H1 (cell line): ENCODE measurements around the gene TTI1. TPM values are rescaled to one million over a fixed set of nuclear protein-coding genes. Genes with fewer than 3 reads are reported as not detected.
A peak's percentile ranks its signal among the peaks of the same experiment; 100 is the strongest.

Experiments used
- CTCF ChIA-PET: fragments of 300-600 bp; sonication (Branson Sonifier 250); formaldehyde crosslinking; loops from one replicate; lab custom pipeline; 2021; ENCODE audit not compliant: partially characterized antibody; lab: Charles Lee
- POLR2A ChIA-PET: fragments of 300-600 bp; sonication (Branson Sonifier 250); formaldehyde crosslinking; loops from one replicate; lab custom pipeline; 2021; ENCODE audit warnings: inconsistent platforms; ENCODE audit not compliant: partially characterized antibody; lab: Charles Lee
- DNase-seq, 2 experiments: peaks; one replicate each; pipeline versions ENCODE4 v3.0.0 to v3.0.0-alpha.2; 2010 to 2022; ENCODE audit warnings: low spot score in 2 of 2, low read depth in 1 of 2, mixed read lengths in 1 of 2
- FAIRE-seq: peaks from 2 replicates; lab custom pipeline; 2011; peaks lifted over from hg19 to GRCh38; lab: Jason Lieb, UNC
- H2AFZ ChIP-seq: 2 replicates; pipeline ENCODE4 v1.8.1; 2012; ENCODE audit warnings: low read length, inconsistent platforms
- H2AK5ac ChIP-seq: 2 replicates; pipeline ENCODE4 v1.6.1; 2013; ENCODE audit warnings: low read depth, low read length
- H2BK120ac ChIP-seq: replicated peaks from 2 replicates; pipeline ENCODE3; 2013; ENCODE audit warnings: low read depth, low read length, inconsistent platforms
- H2BK12ac ChIP-seq: 2 replicates; pipeline ENCODE4 v1.6.1; 2013; ENCODE audit warnings: low read depth, low read length
- H2BK15ac ChIP-seq: 2 replicates; pipeline ENCODE4 v1.6.1; 2013; ENCODE audit warnings: low read length
- H2BK20ac ChIP-seq: 2 replicates; pipeline ENCODE4 v1.6.1; 2013; ENCODE audit warnings: low read length
- H2BK5ac ChIP-seq: 2 replicates; pipeline ENCODE4 v1.6.1; 2013; ENCODE audit warnings: low read depth, low read length
- H3K14ac ChIP-seq: 2 replicates; pipeline ENCODE4 v1.6.1; 2013; ENCODE audit warnings: inconsistent platforms; ENCODE audit not compliant: insufficient read length
- H3K18ac ChIP-seq: 2 replicates; pipeline ENCODE4 v1.6.1; 2013; ENCODE audit warnings: low read length; ENCODE audit errors: extremely low read depth
- H3K23ac ChIP-seq: 2 replicates; pipeline ENCODE4 v1.6.1; 2013; ENCODE audit warnings: inconsistent platforms; ENCODE audit not compliant: insufficient read length
- H3K23me2 ChIP-seq: 2 replicates; pipeline ENCODE4 v1.6.1; 2013; ENCODE audit warnings: low read depth, low read length
- H3K27ac ChIP-seq: 2 replicates; pipeline ENCODE4 v1.6.1; 2011; ENCODE audit warnings: low read depth, low read length, inconsistent platforms
- H3K27me3 ChIP-seq, 4 experiments: replicated peaks in 1 of 4; 1 replicate in 1 of 4; 2 replicates in 3 of 4; pipeline versions ENCODE4 v1.6.1 to v1.8.1; 2011 to 2013; ENCODE audit warnings: low read length in 3 of 4, mild to moderate bottlenecking in 3 of 4, inconsistent platforms in 2 of 4, mixed read lengths in 2 of 4, moderate library complexity in 1 of 4; ENCODE audit not compliant: control insufficient read depth in 3 of 4, insufficient read depth in 3 of 4; ENCODE audit errors: extremely low read depth in 1 of 4
- H3K36me3 ChIP-seq, 4 experiments: 2 replicates each; pipeline versions ENCODE4 v1.6.1 to v1.8.1; 2011 to 2013; ENCODE audit warnings: mild to moderate bottlenecking in 4 of 4, low read length in 3 of 4, moderate library complexity in 2 of 4, control low read depth in 1 of 4, inconsistent platforms in 1 of 4; ENCODE audit not compliant: insufficient read depth in 4 of 4, control insufficient read depth in 2 of 4
- H3K4ac ChIP-seq: replicated peaks from 2 replicates; pipeline ENCODE3; 2013; ENCODE audit warnings: low read length, low read depth, mixed read lengths, inconsistent platforms; ENCODE audit not compliant: insufficient read length
- H3K4me1 ChIP-seq, 4 experiments: replicated peaks in 1 of 4; 1 replicate in 1 of 4; 2 replicates in 3 of 4; pipeline versions ENCODE4 v1.6.1 to v1.8.1; 2011 to 2013; ENCODE audit warnings: low read length in 3 of 4, inconsistent platforms in 2 of 4, mixed read lengths in 1 of 4; ENCODE audit not compliant: insufficient read depth in 4 of 4, control insufficient read depth in 3 of 4
- H3K4me2 ChIP-seq, 2 experiments: 2 replicates each; pipeline versions ENCODE4 v1.6.1 to v1.8.1; 2011 to 2013; ENCODE audit warnings: low read depth in 2 of 2, low read length in 2 of 2, control low read depth in 1 of 2, inconsistent platforms in 1 of 2, mild to moderate bottlenecking in 1 of 2; ENCODE audit not compliant: insufficient read depth in 1 of 2
- H3K4me3 ChIP-seq, 4 experiments: fragments of 200-600, 300-600 bp in 1 of 4; sonication (generic), shearing (Covaris generic), sonication (Bioruptor Twin) in 1 of 4; 2 replicates each; pipeline versions ENCODE4 v1.5.1 to v1.8.1; 2011 to 2016; ENCODE audit warnings: low read length in 4 of 4, low read depth in 3 of 4, control low read depth in 2 of 4, inconsistent platforms in 2 of 4, mild to moderate bottlenecking in 2 of 4, mixed read lengths in 1 of 4, moderate library complexity in 1 of 4; ENCODE audit not compliant: insufficient read depth in 2 of 4; ENCODE audit errors: extremely low read depth in 1 of 4
- H3K56ac ChIP-seq: replicated peaks from 2 replicates; pipeline ENCODE3; 2013; ENCODE audit warnings: low read depth, mild to moderate bottlenecking, mixed read lengths, low read length, inconsistent platforms; ENCODE audit not compliant: insufficient read length
- H3K79me1 ChIP-seq: 2 replicates; pipeline ENCODE4 v1.6.1; 2013; ENCODE audit warnings: low read depth, low read length, control low read depth
- H3K79me2 ChIP-seq, 2 experiments: 2 replicates each; pipeline versions ENCODE4 v1.6.1 to v1.8.1; 2012 to 2013; ENCODE audit warnings: low read length in 2 of 2, mild to moderate bottlenecking in 2 of 2, inconsistent platforms in 1 of 2; ENCODE audit not compliant: insufficient read depth in 2 of 2, control insufficient read depth in 1 of 2
- H3K9ac ChIP-seq, 4 experiments: replicated peaks in 1 of 4; 1 replicate in 1 of 4; 2 replicates in 3 of 4; pipeline versions ENCODE4 v1.6.1 to v1.8.1; 2011 to 2013; ENCODE audit warnings: low read depth in 3 of 4, low read length in 3 of 4, control low read depth in 2 of 4, mild to moderate bottlenecking in 2 of 4, moderate library complexity in 2 of 4, inconsistent platforms in 1 of 4; ENCODE audit errors: extremely low read depth in 1 of 4
- H3K9me3 ChIP-seq, 2 experiments: 2 replicates each; pipeline versions ENCODE4 v1.6.1 to v1.8.1; 2012 to 2013; ENCODE audit warnings: mild to moderate bottlenecking in 2 of 2, moderate library complexity in 2 of 2, control low read depth in 1 of 2, inconsistent platforms in 1 of 2, low read depth in 1 of 2, low read length in 1 of 2, mixed read lengths in 1 of 2; ENCODE audit not compliant: insufficient read depth in 2 of 2
- H4K20me1 ChIP-seq, 2 experiments: replicated peaks in 1 of 2; 2 replicates each; pipeline versions ENCODE3 to v1.8.1; 2011 to 2013; ENCODE audit warnings: inconsistent platforms in 2 of 2, low read length in 2 of 2, mild to moderate bottlenecking in 1 of 2; ENCODE audit not compliant: insufficient read depth in 2 of 2, control insufficient read depth in 1 of 2
- H4K5ac ChIP-seq: 2 replicates; pipeline ENCODE4 v1.6.1; 2013; ENCODE audit warnings: low read length, low read depth, mixed read lengths, inconsistent platforms; ENCODE audit not compliant: insufficient read length
- H4K8ac ChIP-seq: 2 replicates; pipeline ENCODE4 v1.8.0; 2013; ENCODE audit warnings: mild to moderate bottlenecking, moderate library complexity, low read length, inconsistent platforms; ENCODE audit not compliant: insufficient read depth; ENCODE audit errors: extremely low read depth
- H4K91ac ChIP-seq: replicated peaks from 2 replicates; pipeline ENCODE3; 2013; ENCODE audit warnings: low read length, mixed read lengths, inconsistent platforms; ENCODE audit not compliant: insufficient read length
- CTBP2 ChIP-seq: IDR thresholded peaks from 2 replicates; pipeline ENCODE4 v1.7.0; 2011; ENCODE audit warnings: borderline replicate concordance, mild to moderate bottlenecking, moderate library complexity, mixed read lengths, low read length; ENCODE audit not compliant: insufficient read depth, insufficient read length
- KDM4A ChIP-seq: IDR thresholded peaks from one replicate; pipeline ENCODE4 v1.7.1; 2012; ENCODE audit warnings: low read depth, mild to moderate bottlenecking, moderate library complexity, low read length, inconsistent platforms; ENCODE audit not compliant: severe bottlenecking
- RAD21 ChIP-seq, 2 experiments: IDR thresholded peaks in 1 of 2; conservative IDR thresholded peaks in 1 of 2; 2 replicates each; pipeline ENCODE4 v1.6.1; 2011; ENCODE audit warnings: low read depth in 2 of 2, low read length in 2 of 2, improper control_type of control experiment in 1 of 2, inconsistent platforms in 1 of 2, mild to moderate bottlenecking in 1 of 2, moderate library complexity in 1 of 2
- TAF1 ChIP-seq: IDR thresholded peaks from 2 replicates; pipeline ENCODE4 v1.6.1; 2011; ENCODE audit warnings: mild to moderate bottlenecking, low read depth, low read length
- WGBS, 2 experiments: shearing (Covaris generic) in 1 of 2; methylation state at CpG; one replicate each; pipeline versions ENCODE4 v1.1.6 to v1.1.7; 2013 to 2015; ENCODE audit warnings: low lambda C conversion rate in 2 of 2, mixed read lengths in 2 of 2, inconsistent platforms in 1 of 2, low coverage in 1 of 2, missing lambda C conversion rate in 1 of 2; ENCODE audit not compliant: insufficient replicate concordance in 2 of 2, insufficient coverage in 1 of 2, insufficient read length in 1 of 2; ENCODE audit errors: extremely low coverage in 1 of 2, missing lambda C conversion rate in 1 of 2; 5-methylcytosine and 5-hydroxymethylcytosine counted together
- polyA plus RNA-seq, 7 experiments: library from polyadenylated mRNA; depleted of rRNA in 3 of 7; stranded (reverse) in 5 of 7; unstranded in 2 of 7; fragments of >200 nt in 5 of 7; fragments of 200-250 nt in 2 of 7; gene quantifications; 1 replicate in 5 of 7; 2 replicates in 1 of 7; 4 replicates in 1 of 7; pipeline versions ENCODE4 v1.2.1 to v1.2.3, GENCODE V29; 2011 to 2013; ENCODE audit warnings: missing spikeins in 2 of 7, mixed read lengths in 2 of 7
- total RNA-seq: library from RNA; stranded (reverse); fragmentation: NEBNext Ultra II Directional; extraction: Animal tissue kit (Norgen Biotek cat#: 25700); gene quantifications from 2 replicates; pipeline ENCODE4 v1.2.1, GENCODE V29; 2021
- TF ChIP-seq, protein P1 (sequence below), 3 experiments: IDR thresholded peaks; 1 replicate in 2 of 3; 2 replicates in 1 of 3; pipeline versions ENCODE4 v1.5.1 to v1.6.1; 2011; ENCODE audit warnings: low read length in 3 of 3, mild to moderate bottlenecking in 3 of 3, inconsistent platforms in 2 of 3, low read depth in 1 of 3, moderate library complexity in 1 of 3; ENCODE audit not compliant: insufficient read depth in 1 of 3; ENCODE audit errors: control extremely low read depth in 1 of 3

The TTI1 gene
- total and polyA plus RNA-seq, 2 of the 8 experiments (the other 6 are each of a cell fraction or from before 2014, with no cell fraction given), result 34.1 to 47.0 TPM

GRCh38 chr20:37992802-37993409 lies 40.4 kb downstream of the TTI1 start:
- Histone ChIP-seq H2AK5ac (no peak overlapping the region), H2BK5ac (no peak overlapping the region), H3K79me2 (no peaks in the 10 kb centered on the region), H3K36me3 (peaks cover 4 to 54% (median 31%) of the 10 kb centered on the region in 4 experiments; a peak in 7 of 8 replicates), H2AFZ (no peak overlapping the region), H3K4me2 (no peak overlapping the region), H3K27me3 (no peaks in the 10 kb centered on the region), H3K4ac (no peak overlapping the region), H3K79me1 (no peaks in the 10 kb centered on the region), H4K8ac (no peak overlapping the region), H2BK15ac (0 out of 2 replicates have a peak overlapping the region, but pooled peaks have one; percentile 36), H3K27ac (no peak overlapping the region), H3K14ac (no peak overlapping the region), H3K4me1 (no peaks in the 10 kb centered on the region; a peak in 2 of 7 replicates), H3K9me3 (no peaks in the 10 kb centered on the region), H3K56ac (no peak overlapping the region), H3K18ac (no peak overlapping the region), H3K23me2 (no peaks in the 10 kb centered on the region), H3K23ac (no peak overlapping the region), H4K20me1 (peaks cover 3 to 10% of the 10 kb centered on the region in 2 experiments), H2BK12ac (no peak overlapping the region), H2BK20ac (no peak overlapping the region), H3K9ac (no peak overlapping the region), H3K4me3 (no peak overlapping the region), H4K91ac (no peak overlapping the region), H2BK120ac (no peak overlapping the region), H4K5ac (no peak overlapping the region)
- CTCF ChIA-PET, result interaction anchor here (0.6 to 5.3 kb wide), 26 partner anchors 9 to 464 kb away, joined by 3 to 32 read pairs (median 4); partner anchors contain the start of gene VSTM2L
- POLR2A ChIA-PET, result interaction anchor here (1.0 kb wide), 1 partner anchor 10 kb away, joined by 3 read pairs; no protein-coding TSS in a partner anchor
- no peak for DNase-seq
- WGBS, 2 experiments, result 72% methylated on average over 5 of the region's 5 CpGs; no CpG with 5 or more reads in 1 of the 2 experiments
- TF ChIP-seq, protein P1, sequence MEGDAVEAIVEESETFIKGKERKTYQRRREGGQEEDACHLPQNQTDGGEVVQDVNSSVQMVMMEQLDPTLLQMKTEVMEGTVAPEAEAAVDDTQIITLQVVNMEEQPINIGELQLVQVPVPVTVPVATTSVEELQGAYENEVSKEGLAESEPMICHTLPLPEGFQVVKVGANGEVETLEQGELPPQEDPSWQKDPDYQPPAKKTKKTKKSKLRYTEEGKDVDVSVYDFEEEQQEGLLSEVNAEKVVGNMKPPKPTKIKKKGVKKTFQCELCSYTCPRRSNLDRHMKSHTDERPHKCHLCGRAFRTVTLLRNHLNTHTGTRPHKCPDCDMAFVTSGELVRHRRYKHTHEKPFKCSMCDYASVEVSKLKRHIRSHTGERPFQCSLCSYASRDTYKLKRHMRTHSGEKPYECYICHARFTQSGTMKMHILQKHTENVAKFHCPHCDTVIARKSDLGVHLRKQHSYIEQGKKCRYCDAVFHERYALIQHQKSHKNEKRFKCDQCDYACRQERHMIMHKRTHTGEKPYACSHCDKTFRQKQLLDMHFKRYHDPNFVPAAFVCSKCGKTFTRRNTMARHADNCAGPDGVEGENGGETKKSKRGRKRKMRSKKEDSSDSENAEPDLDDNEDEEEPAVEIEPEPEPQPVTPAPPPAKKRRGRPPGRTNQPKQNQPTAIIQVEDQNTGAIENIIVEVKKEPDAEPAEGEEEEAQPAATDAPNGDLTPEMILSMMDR (IDR thresholded peaks at IDR 0.05; ENCODE audit: control extremely low read depth in 1 of 3, insufficient read depth in 1 of 3, low read depth in 1 of 3, low read length in 3 of 3), result peak; percentile 43 to 50 (median 43)
- TF ChIP-seq RAD21 (IDR thresholded peaks at IDR 0.05 in 1 of 2, conservative IDR thresholded peaks at IDR 0.05 in 1 of 2; ENCODE audit: low read depth in 2 of 2, low read length in 2 of 2) (peak; percentile 61 to 62), CTBP2 (no peak), TAF1 (no peak), KDM4A (no peak)
- FAIRE-seq, result no peak
